HEK293 (cell line): ENCODE results near the gene SLC25A38.

Source experiments
- CTCF ChIA-PET: fragments of 350-600 bp; formaldehyde crosslinking; extraction: SDS; loops from one replicate; lab custom pipeline; 2021; ENCODE audit warnings: antibody characterized with exemption; lab: Yijun Ruan, JAX
- POLR2A ChIA-PET: fragments of 300-600 bp; formaldehyde crosslinking; extraction: SDS; loops from one replicate; lab custom pipeline; 2020; ENCODE audit warnings: antibody characterized with exemption, inconsistent platforms; lab: Yijun Ruan, JAX
- H3K27ac ChIP-seq: fragments of 200-500 bp; sonication (Bioruptor generic); 2 replicates; pipeline ENCODE4 v1.5.1; 2014; ENCODE audit warnings: low read depth, low read length, control low read depth, inconsistent platforms; ENCODE audit errors: extremely low read depth
- H3K36me3 ChIP-seq, 2 experiments: fragments of 200-500 bp in 1 of 2; sonication (Bioruptor generic) in 1 of 2; 1 replicate in 1 of 2; 2 replicates in 1 of 2; pipeline ENCODE4 v1.5.1; 2014 to 2017; ENCODE audit warnings: inconsistent platforms in 2 of 2, low read length in 2 of 2; ENCODE audit not compliant: control insufficient read depth in 2 of 2, insufficient read depth in 1 of 2
- H3K4me1 ChIP-seq: fragments of 200-500 bp; sonication (Bioruptor generic); 2 replicates; pipeline ENCODE4 v1.5.1; 2014; ENCODE audit warnings: mild to moderate bottlenecking, low read length, inconsistent platforms; ENCODE audit not compliant: control insufficient read depth, insufficient read depth
- H3K4me3 ChIP-seq: 2 replicates; pipeline ENCODE4 v1.5.1; 2011; ENCODE audit warnings: low read depth, mild to moderate bottlenecking, control low read depth, low read length, moderate library complexity
- H3K9me3 ChIP-seq: fragments of 200-500 bp; sonication (Bioruptor generic); 2 replicates; pipeline ENCODE4 v1.5.1; 2014; ENCODE audit warnings: low read depth, low read length, inconsistent platforms; ENCODE audit not compliant: control insufficient read depth, insufficient read depth
- BCL11A ChIP-seq: fragments of 450-650 bp; formaldehyde crosslinking; IDR thresholded peaks from 2 replicates; pipeline ENCODE4 v1.5.1; 2016; ENCODE audit warnings: low read depth, missing biosample characterization, missing genetic modification characterization
- GLIS1 ChIP-seq: fragments of 450-650 bp; formaldehyde crosslinking; IDR thresholded peaks from 2 replicates; pipeline ENCODE4 v1.5.1; 2016; ENCODE audit warnings: missing biosample characterization, missing genetic modification characterization
- KLF17 ChIP-seq: fragments of 450-650 bp; formaldehyde crosslinking; IDR thresholded peaks from 2 replicates; pipeline ENCODE4 v1.5.1; 2016; ENCODE audit warnings: missing biosample characterization, missing genetic modification characterization
- MZF1 ChIP-seq: fragments of 450-650 bp; formaldehyde crosslinking; IDR thresholded peaks from 2 replicates; pipeline ENCODE4 v1.5.1; 2017; ENCODE audit warnings: missing biosample characterization, missing genetic modification characterization, borderline replicate concordance
- OSR2 ChIP-seq: fragments of 450-650 bp; formaldehyde crosslinking; IDR thresholded peaks from 2 replicates; pipeline ENCODE4 v1.5.1; 2016; ENCODE audit warnings: missing biosample characterization, missing genetic modification characterization
- ZFP41 ChIP-seq: fragments of 450-650 bp; formaldehyde crosslinking; IDR thresholded peaks from 2 replicates; pipeline ENCODE4 v1.5.1; 2016; ENCODE audit warnings: missing biosample characterization, missing genetic modification characterization, borderline replicate concordance
- ZNF112 ChIP-seq: fragments of 450-650 bp; formaldehyde crosslinking; IDR thresholded peaks from 2 replicates; pipeline ENCODE4 v1.5.0; 2017; ENCODE audit warnings: missing biosample characterization, missing genetic modification characterization
- ZNF121 ChIP-seq: fragments of 450-650 bp; formaldehyde crosslinking; IDR thresholded peaks from 2 replicates; pipeline ENCODE4 v1.5.1; 2016; ENCODE audit warnings: missing biosample characterization, missing genetic modification characterization
- ZNF169 ChIP-seq: fragments of 450-650 bp; formaldehyde crosslinking; IDR thresholded peaks from 2 replicates; pipeline ENCODE4 v1.5.1; 2016; ENCODE audit warnings: missing biosample characterization, missing genetic modification characterization
- ZNF19 ChIP-seq: fragments of 450-650 bp; formaldehyde crosslinking; IDR thresholded peaks from 2 replicates; pipeline ENCODE4; 2016; ENCODE audit warnings: missing biosample characterization, missing genetic modification characterization, low read depth
- ZNF202 ChIP-seq: fragments of 450-650 bp; formaldehyde crosslinking; IDR thresholded peaks from 2 replicates; pipeline ENCODE4 v1.5.1; 2016; ENCODE audit warnings: missing biosample characterization, missing genetic modification characterization, borderline replicate concordance
- ZNF221 ChIP-seq: fragments of 450-650 bp; formaldehyde crosslinking; IDR thresholded peaks from 2 replicates; pipeline ENCODE4 v1.5.1; 2017; ENCODE audit warnings: missing biosample characterization, missing genetic modification characterization, borderline replicate concordance
- ZNF501 ChIP-seq: fragments of 450-650 bp; formaldehyde crosslinking; IDR thresholded peaks from 2 replicates; pipeline ENCODE4 v1.5.1; 2016; ENCODE audit warnings: missing biosample characterization, missing genetic modification characterization
- ZNF596 ChIP-seq: fragments of 450-650 bp; IDR thresholded peaks from 2 replicates; pipeline ENCODE4 v1.5.0; 2018; ENCODE audit warnings: missing biosample characterization, mild to moderate bottlenecking, missing genetic modification characterization, moderate library complexity
- ZNF677 ChIP-seq: fragments of 450-650 bp; IDR thresholded peaks from 2 replicates; pipeline ENCODE4 v1.5.0; 2018; ENCODE audit warnings: missing biosample characterization, mild to moderate bottlenecking, missing genetic modification characterization, moderate library complexity
- ZSCAN23 ChIP-seq: fragments of 450-650 bp; formaldehyde crosslinking; IDR thresholded peaks from 2 replicates; pipeline ENCODE4 v1.5.1; 2016; ENCODE audit warnings: missing biosample characterization, missing genetic modification characterization
- TF ChIP-seq, protein P1 (sequence below): fragments of 450-650 bp; formaldehyde crosslinking; IDR thresholded peaks from 2 replicates; pipeline ENCODE4 v1.5.1; 2016; ENCODE audit warnings: missing biosample characterization, missing genetic modification characterization
- TF ChIP-seq, protein P2 (sequence below): sonication (generic); formaldehyde crosslinking; IDR thresholded peaks from 2 replicates; pipeline ENCODE4 v1.8.1; 2022; ENCODE audit warnings: mild to moderate bottlenecking, moderate library complexity, missing genetic modification reagents

SLC25A38 gene

DNA sequence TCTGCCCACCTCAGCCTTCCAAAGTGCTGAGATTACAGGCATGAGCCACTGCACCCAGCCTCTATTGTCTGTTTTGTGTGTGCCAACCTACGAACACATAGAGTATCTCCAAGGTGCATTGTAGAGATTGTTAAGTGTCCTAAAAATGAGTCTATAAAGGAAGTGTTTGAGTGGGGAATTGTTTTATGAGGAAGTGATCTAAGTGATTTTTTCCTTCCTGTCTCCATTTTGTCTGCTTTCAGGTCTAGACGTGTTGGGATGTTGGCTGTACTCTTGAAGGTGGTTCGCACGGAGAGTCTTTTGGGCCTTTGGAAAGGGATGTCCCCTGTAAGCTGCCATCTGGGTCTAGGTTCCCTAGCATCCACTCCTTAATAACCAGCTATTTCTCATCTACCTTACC lies 7.0 kb downstream of the SLC25A38 start:
- Histone ChIP-seq H3K4me1 (0 out of 2 replicates have a peak, but pooled peaks cover 3% of the 10 kb centered on the region), H3K36me3 (peaks cover 0 to 68% of the 10 kb centered on the region in 2 experiments), H3K4me3 (no peak overlapping the region), H3K9me3 (no peaks in the 10 kb centered on the region), H3K27ac (no peak overlapping the region)
- TF ChIP-seq ZNF202 (no peak), ZNF221 (tag by site-specific recombination) (no peak)
- POLR2A ChIA-PET, result no interaction called here
- CTCF ChIA-PET, result no interaction called here

DNA sequence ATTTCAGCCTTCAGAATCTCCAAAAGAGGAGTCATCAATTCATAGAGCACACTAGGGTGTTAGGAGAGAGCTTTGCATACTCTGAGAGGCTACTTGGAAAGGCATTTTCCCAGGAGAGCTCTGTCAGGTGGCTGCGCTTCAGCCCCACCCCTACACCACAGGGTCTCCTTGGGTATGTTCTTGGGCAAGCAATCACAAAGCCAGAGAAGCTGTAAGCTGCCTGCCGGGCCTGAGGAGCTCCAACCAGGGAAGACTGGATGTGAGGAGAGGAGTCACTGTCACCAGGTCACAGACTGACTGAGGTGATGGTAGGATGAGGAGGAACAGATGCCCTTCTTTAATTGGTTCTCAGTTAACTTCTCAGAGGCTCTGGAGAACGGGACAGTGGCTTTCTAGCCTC lies 13.5 kb downstream of the SLC25A38 start:
- no peak overlapping the region for H3K27ac ChIP-seq
- H3K4me3 ChIP-seq, result no peak overlapping the region
- ChIA-PET POLR2A (interaction anchor here (1.4 kb wide), 1 partner anchor 12 kb away, joined by 3 read pairs; no protein-coding TSS in a partner anchor), CTCF (no interaction called here)
- no peaks in the 10 kb centered on the region for H3K4me1 ChIP-seq
- H3K9me3 ChIP-seq, result no peaks in the 10 kb centered on the region
- no peak for TF ChIP-seq ZNF19 (tag by site-specific recombination)
- TF ChIP-seq OSR2 (tag by site-specific recombination), result no peak
- TF ChIP-seq KLF17, result no peak
- no peak for TF ChIP-seq ZNF169 (tag by site-specific recombination)
- TF ChIP-seq ZNF121 (tag by site-specific recombination), result no peak
- TF ChIP-seq ZNF202, result no peak
- no peak for TF ChIP-seq ZSCAN23
- TF ChIP-seq ZFP41 (tag by site-specific recombination), result no peak
- TF ChIP-seq ZNF596 (tag by site-specific recombination), result no peak
- peaks cover 0 to 76% of the 10 kb centered on the region in 2 experiments for H3K36me3 ChIP-seq

GRCh38 chr3:39398700-39399099 lies 15.5 kb downstream of the SLC25A38 start:
- H3K4me3 ChIP-seq, result no peak overlapping the region
- peaks cover 0 to 57% of the 10 kb centered on the region in 2 experiments for H3K36me3 ChIP-seq
- H3K9me3 ChIP-seq, result no peaks in the 10 kb centered on the region
- TF ChIP-seq ZNF112 (tag by site-specific recombination) (no peak), MZF1 (tag by site-specific recombination) (no peak), ZNF677 (tag by site-specific recombination) (no peak), GLIS1 (tag by site-specific recombination) (no peak), BCL11A (tag by site-specific recombination) (no peak), ZNF501 (tag by site-specific recombination) (no peak)
- TF ChIP-seq, protein P1, sequence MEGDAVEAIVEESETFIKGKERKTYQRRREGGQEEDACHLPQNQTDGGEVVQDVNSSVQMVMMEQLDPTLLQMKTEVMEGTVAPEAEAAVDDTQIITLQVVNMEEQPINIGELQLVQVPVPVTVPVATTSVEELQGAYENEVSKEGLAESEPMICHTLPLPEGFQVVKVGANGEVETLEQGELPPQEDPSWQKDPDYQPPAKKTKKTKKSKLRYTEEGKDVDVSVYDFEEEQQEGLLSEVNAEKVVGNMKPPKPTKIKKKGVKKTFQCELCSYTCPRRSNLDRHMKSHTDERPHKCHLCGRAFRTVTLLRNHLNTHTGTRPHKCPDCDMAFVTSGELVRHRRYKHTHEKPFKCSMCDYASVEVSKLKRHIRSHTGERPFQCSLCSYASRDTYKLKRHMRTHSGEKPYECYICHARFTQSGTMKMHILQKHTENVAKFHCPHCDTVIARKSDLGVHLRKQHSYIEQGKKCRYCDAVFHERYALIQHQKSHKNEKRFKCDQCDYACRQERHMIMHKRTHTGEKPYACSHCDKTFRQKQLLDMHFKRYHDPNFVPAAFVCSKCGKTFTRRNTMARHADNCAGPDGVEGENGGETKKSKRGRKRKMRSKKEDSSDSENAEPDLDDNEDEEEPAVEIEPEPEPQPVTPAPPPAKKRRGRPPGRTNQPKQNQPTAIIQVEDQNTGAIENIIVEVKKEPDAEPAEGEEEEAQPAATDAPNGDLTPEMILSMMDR, result no peak
- TF ChIP-seq, protein P2, sequence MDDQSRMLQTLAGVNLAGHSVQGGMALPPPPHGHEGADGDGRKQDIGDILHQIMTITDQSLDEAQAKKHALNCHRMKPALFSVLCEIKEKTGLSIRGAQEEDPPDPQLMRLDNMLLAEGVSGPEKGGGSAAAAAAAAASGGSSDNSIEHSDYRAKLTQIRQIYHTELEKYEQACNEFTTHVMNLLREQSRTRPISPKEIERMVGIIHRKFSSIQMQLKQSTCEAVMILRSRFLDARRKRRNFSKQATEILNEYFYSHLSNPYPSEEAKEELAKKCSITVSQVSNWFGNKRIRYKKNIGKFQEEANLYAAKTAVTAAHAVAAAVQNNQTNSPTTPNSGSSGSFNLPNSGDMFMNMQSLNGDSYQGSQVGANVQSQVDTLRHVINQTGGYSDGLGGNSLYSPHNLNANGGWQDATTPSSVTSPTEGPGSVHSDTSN (CRISPR knock-in tag), result no peak
- POLR2A ChIA-PET, result no interaction called here
- no peaks in the 10 kb centered on the region for H3K4me1 ChIP-seq
- no peak overlapping the region for H3K27ac ChIP-seq
- CTCF ChIA-PET, result interaction anchor here (0.5 kb wide), 2 partner anchors 40 to 1110 kb away, joined by 3 to 4 read pairs; no protein-coding TSS in a partner anchor
